HUES48 (cell line): Measurements from ENCODE around the gene IFT25.

Experiments used
- H3K27ac ChIP-seq: one replicate; pipeline ENCODE4 v1.7.0; 2013; ENCODE audit warnings: low read depth, low read length, inconsistent platforms
- H3K27me3 ChIP-seq: 2 replicates; pipeline ENCODE4 v1.6.1; 2013; ENCODE audit warnings: mild to moderate bottlenecking, low read length; ENCODE audit not compliant: control insufficient read depth, insufficient read depth
- H3K36me3 ChIP-seq: 2 replicates; pipeline ENCODE4 v1.6.1; 2013; ENCODE audit warnings: low read length; ENCODE audit not compliant: control insufficient read depth, insufficient read depth
- H3K4me1 ChIP-seq: 2 replicates; pipeline ENCODE4 v1.6.1; 2013; ENCODE audit warnings: mild to moderate bottlenecking, low read length; ENCODE audit not compliant: control insufficient read depth, insufficient read depth
- H3K4me3 ChIP-seq: 2 replicates; pipeline ENCODE4 v1.5.1; 2013; ENCODE audit warnings: mild to moderate bottlenecking, low read depth, low read length
- H3K9ac ChIP-seq: 2 replicates; pipeline ENCODE4 v1.6.1; 2013; ENCODE audit warnings: mild to moderate bottlenecking, low read depth, low read length, moderate library complexity
- H3K9me3 ChIP-seq: 2 replicates; pipeline ENCODE4 v1.6.1; 2013; ENCODE audit warnings: low read length; ENCODE audit not compliant: control insufficient read depth, insufficient read depth

The IFT25 gene

DNA sequence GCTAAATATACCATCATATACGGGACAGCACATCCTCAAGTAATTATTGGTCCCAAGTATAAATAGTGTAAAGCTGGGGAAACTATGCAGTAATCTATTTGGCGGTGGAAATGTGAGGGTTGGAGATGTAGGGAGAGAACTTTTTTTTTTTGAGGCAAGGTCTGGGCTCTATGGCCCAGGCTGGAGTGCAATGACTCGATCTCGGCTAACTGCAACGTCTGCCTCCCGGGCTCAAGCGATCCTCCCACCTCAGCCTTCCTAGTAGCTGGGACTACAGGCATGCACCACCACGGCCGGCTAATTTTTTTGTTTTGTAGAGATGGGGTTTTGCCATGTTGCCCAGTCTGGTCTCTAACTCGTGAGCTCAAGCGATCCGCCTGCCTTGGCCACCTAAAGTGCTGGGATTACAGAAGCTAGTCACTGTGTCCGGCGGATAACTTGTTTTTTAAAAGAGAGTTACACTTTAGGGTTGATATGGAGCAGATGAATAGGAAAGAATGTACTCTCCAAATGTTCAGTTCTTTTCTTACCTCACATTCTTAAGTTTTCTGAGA is 1.9 kb downstream of the IFT25 start:
- Histone ChIP-seq H3K4me3 (no peak overlapping the region), H3K9ac (no peak overlapping the region), H3K27ac (peak overlapping the region; percentile 10), H3K36me3 (peaks cover 7% of the 10 kb centered on the region; the same call in 1 of the 2 replicates), H3K9me3 (no peaks in the 10 kb centered on the region), H3K27me3 (no peaks in the 10 kb centered on the region), H3K4me1 (peaks cover 15% of the 10 kb centered on the region)

GRCh38 chr1:53943090-53943489 is 2.4 kb downstream of the IFT25 start:
- H3K4me3 ChIP-seq, result no peak overlapping the region
- H3K9ac ChIP-seq, result no peak overlapping the region
- H3K36me3 ChIP-seq, result peaks cover 6% of the 10 kb centered on the region; the same call in 1 of the 2 replicates
- no peaks in the 10 kb centered on the region for H3K9me3 ChIP-seq
- peaks cover 10% of the 10 kb centered on the region for H3K4me1 ChIP-seq
- H3K27ac ChIP-seq, result no peak overlapping the region
- no peaks in the 10 kb centered on the region for H3K27me3 ChIP-seq

DNA sequence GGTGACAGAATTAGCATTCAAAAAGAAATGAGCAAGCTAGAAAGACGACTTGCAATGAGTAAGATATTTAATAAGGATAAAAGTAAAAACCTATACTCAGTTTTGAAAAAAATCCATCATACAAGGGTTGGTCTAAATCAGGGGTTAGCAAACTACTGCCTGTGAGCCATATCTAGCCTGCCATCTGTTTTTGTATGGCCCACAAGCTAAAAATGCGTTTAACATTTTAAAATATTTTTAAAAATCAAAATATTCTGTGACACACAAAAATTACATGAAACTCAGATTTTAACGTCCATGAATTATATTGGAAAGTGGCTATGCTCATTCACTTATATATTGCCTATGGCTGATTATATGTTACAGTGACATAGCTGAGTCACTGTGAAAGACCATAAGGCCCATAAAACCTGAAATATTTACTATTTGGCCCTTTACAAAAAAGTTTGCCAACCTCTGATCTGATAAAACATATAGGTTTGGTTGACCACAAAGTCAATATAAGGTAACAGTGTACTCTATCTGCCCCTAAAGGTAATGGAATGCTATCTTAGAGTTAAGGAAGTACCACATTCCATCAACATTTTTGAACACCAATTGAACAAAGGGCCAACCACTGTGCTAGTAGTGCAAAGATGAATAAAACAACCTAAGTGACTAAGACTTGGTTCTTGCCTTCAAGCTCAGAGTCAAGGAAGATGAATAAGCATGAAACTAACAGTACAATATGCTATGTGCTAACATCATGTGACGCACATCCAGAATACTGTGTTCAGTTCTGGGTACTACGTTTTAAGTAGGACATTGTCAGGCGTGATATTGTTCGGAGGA is 3.2 kb downstream of the IFT25 start:
- Histone ChIP-seq H3K4me1 (peaks cover 9% of the 10 kb centered on the region), H3K36me3 (peaks cover 4% of the 10 kb centered on the region; the same call in 1 of the 2 replicates), H3K9ac (no peak overlapping the region), H3K4me3 (no peak overlapping the region), H3K9me3 (no peaks in the 10 kb centered on the region), H3K27me3 (no peaks in the 10 kb centered on the region), H3K27ac (no peak overlapping the region)

DNA sequence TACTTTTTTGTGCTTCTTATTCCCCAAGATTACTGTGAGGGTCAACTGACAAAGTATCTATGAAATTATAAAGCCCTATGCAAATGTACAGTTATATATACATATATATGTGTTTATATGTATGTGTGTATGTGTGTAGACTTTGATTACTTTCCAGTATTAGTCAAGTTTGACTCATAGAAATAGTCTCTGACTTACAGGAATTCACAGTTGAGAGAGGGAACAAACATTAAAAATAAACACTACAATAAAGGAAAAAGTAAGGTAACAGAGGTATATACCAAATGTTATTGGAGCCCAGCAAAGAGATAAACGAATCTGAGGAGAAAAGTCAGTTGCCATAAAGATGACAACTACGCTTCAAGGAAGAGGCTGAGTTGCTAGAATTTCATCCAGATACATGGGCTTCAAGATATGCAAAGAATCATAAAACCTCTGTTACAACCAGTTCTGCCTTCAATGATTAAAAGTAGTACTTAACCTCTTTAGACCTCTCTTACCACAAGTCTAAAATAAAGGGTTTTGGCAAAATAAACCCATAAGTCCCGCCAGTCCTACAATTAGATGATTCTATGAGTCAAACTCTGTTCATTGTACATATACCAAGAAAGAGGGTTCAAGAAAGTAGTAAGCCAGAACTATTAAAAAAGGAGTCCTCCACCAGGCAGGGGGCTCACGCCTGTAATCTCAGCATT is 7.2 kb downstream of the IFT25 start:
- Histone ChIP-seq H3K36me3 (peaks cover 7% of the 10 kb centered on the region), H3K27me3 (no peaks in the 10 kb centered on the region), H3K27ac (no peak overlapping the region), H3K4me1 (peaks cover 3% of the 10 kb centered on the region), H3K9ac (no peak overlapping the region), H3K9me3 (peaks cover 6% of the 10 kb centered on the region), H3K4me3 (no peak overlapping the region)

GRCh38 chr1:53936430-53936829 is 9.1 kb downstream of the IFT25 start:
- Histone ChIP-seq H3K27me3 (no peaks in the 10 kb centered on the region), H3K27ac (no peak overlapping the region), H3K9ac (no peak overlapping the region), H3K4me1 (no peaks in the 10 kb centered on the region), H3K9me3 (peaks cover 6% of the 10 kb centered on the region), H3K4me3 (no peak overlapping the region), H3K36me3 (peaks cover 7% of the 10 kb centered on the region)

DNA sequence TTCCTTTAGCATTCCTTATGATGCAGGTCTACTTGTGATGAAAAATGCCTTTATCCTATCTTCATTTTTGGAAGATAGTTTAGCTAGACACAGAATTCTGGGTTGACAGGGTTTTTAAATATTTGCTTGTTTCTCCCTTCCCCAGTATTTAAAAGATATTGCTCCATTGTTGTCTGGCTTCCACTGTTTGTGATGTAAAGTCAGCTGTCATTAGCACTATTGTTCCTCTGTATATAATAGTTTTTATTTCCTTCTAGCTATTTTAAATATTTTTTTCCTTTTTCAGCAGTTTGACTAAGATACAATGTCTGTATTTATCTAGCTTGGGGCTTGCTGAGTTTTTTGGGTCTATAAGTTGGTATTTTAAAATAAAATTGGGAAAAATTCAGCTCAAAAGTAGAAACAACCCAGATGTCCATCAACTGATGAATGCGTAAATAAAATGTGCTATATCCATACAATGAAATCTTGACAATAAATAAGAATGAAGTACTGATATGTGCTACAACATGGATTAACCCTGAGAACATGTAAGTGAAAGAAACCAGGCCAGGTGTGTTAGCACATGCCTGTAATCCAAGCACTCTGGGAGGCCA is 11.2 kb downstream of the IFT25 start:
- Histone ChIP-seq H3K27ac (no peak overlapping the region), H3K36me3 (peaks cover 7% of the 10 kb centered on the region), H3K27me3 (no peaks in the 10 kb centered on the region), H3K9me3 (peaks cover 6% of the 10 kb centered on the region), H3K4me3 (no peak overlapping the region), H3K4me1 (no peaks in the 10 kb centered on the region), H3K9ac (no peak overlapping the region)

DNA sequence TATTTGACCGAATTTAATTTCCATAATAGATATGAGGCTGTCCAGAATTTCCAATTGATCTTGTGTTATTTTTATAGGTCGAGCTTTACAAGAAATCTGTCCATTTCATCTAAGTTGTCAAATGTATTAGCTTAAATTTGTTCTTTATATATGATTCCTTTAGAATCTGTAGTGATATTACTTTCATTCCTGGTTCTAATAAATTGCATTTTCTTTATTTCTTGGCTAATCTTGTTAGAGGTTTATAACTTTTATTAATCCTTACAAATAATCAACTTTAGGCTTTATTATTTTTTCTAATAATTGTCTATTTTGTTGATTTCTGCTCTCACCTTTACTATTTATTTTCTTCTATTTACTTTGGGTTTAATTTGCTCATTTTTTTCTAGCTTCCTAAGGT is 14.0 kb downstream of the IFT25 start:
- peaks cover 10% of the 10 kb centered on the region; the same call in 1 of the 2 replicates for H3K36me3 ChIP-seq
- no peak overlapping the region for H3K4me3 ChIP-seq
- H3K4me1 ChIP-seq, result no peaks in the 10 kb centered on the region
- H3K9ac ChIP-seq, result no peak overlapping the region
- H3K27me3 ChIP-seq, result no peaks in the 10 kb centered on the region
- H3K27ac ChIP-seq, result no peak overlapping the region
- H3K9me3 ChIP-seq, result peaks cover 6% of the 10 kb centered on the region

- H3K27ac ChIP-seq, result no peak overlapping the region
- peaks cover 6% of the 10 kb centered on the region for H3K9me3 ChIP-seq
- no peaks in the 10 kb centered on the region for H3K4me1 ChIP-seq
- no peak overlapping the region for H3K9ac ChIP-seq
- no peaks in the 10 kb centered on the region for H3K27me3 ChIP-seq
- no peak overlapping the region for H3K4me3 ChIP-seq
- H3K36me3 ChIP-seq, result peaks cover 10% of the 10 kb centered on the region; the same call in 1 of the 2 replicates
These were observed 14.6 kb downstream of the IFT25 start for GRCh38 chr1:53930932-53931331.

DNA sequence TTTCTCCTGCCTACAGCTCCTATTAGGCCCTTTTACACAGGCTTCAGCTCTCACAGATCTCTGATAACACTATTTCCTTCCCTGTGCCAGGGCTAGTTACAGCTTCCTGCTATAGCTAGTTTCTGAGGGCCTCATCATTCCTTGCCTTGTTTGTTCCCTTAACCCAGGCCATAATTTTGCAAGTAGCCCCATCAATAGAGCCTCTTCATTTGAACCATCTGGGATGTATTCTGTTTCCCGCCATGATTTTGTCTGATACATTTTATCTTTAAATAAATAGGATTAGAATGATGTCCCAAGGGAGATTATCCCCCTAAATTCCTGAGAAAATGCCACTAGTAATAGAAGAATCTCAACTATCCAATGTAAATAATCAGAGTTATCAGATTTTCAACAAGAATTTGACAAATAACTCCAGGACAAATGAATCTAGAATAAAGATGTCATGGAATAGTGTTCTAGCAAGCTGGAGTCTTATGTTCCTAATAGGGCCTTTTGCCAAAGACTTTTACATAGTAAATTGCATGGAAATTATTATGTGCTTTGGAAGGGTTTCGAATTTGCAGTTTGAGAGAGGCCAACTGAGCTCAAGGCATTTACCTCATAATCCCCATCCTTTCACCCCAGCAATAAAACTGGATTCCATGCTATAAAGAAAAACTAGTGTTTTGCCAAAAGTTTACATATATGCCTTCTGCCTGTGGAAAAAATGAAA is 16.1 kb downstream of the IFT25 start:
- H3K9me3 ChIP-seq, result peaks cover 2% of the 10 kb centered on the region

DNA sequence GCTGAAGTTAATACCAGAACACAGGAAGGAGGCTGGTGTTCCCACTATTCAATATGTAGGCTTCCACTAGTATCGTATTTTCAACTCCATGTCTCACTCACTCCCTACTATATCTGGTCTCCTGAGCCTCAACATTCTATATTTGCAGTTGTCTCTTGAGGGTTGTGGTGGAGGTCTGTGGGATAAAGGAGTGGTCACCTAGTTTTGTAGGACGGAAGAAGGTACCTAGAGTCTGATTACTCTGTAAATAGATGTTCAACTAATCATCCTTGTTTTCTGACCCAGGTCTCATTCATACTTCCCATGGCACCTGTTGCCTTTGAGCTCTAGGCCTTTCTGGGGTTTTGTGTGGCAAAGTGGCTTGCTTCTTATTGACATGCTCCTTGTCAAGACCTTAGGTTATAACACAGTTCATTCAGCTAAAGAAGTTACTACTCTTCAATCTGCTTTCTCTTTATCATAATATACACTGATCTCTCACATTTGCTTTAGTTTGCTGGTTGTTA is 18.1 kb downstream of the IFT25 start:
- H3K9me3 ChIP-seq, result no peaks in the 10 kb centered on the region
- peaks cover 22% of the 10 kb centered on the region for H3K36me3 ChIP-seq
- H3K9ac ChIP-seq, result no peak overlapping the region
- no peaks in the 10 kb centered on the region for H3K27me3 ChIP-seq
- no peak overlapping the region for H3K27ac ChIP-seq
- H3K4me1 ChIP-seq, result no peaks in the 10 kb centered on the region
- no peak overlapping the region for H3K4me3 ChIP-seq

More for the DNA sequence above, 16.1 kb downstream of the IFT25 start:
- Histone ChIP-seq H3K36me3 (peaks cover 7% of the 10 kb centered on the region; the same call in 1 of the 2 replicates), H3K27ac (no peak overlapping the region), H3K9ac (no peak overlapping the region), H3K4me1 (no peaks in the 10 kb centered on the region), H3K27me3 (no peaks in the 10 kb centered on the region), H3K4me3 (no peak overlapping the region)
